PFSK-1 (cell line): ENCODE results near the gene DCLK3.

Experiments used
- FOXP2 ChIP-seq: optimal IDR thresholded peaks from 2 replicates; pipeline ENCODE3; 2011; ENCODE audit warnings: borderline replicate concordance, control low read depth, inconsistent platforms; ENCODE audit not compliant: insufficient read depth; ENCODE audit errors: extremely low read length, extremely low read depth
- POLR2AphosphoS5 ChIP-seq: IDR thresholded peaks from 2 replicates; pipeline ENCODE4 v1.6.1; 2012; ENCODE audit warnings: low read depth, mild to moderate bottlenecking, control low read depth, low read length, moderate library complexity
- REST ChIP-seq, 2 experiments: IDR thresholded peaks; 2 replicates each; pipeline versions ENCODE4 v1.6.1 to v1.8.0; 2011 to 2012; ENCODE audit warnings: low read depth in 2 of 2, low read length in 2 of 2, control low read depth in 1 of 2, inconsistent platforms in 1 of 2, mild to moderate bottlenecking in 1 of 2, moderate library complexity in 1 of 2; ENCODE audit not compliant: insufficient read depth in 1 of 2
- SIN3A ChIP-seq: IDR thresholded peaks from 2 replicates; pipeline ENCODE4 v1.6.1; 2012; ENCODE audit warnings: mild to moderate bottlenecking, low read length, moderate library complexity, borderline replicate concordance; ENCODE audit not compliant: insufficient read depth
- TAF1 ChIP-seq: IDR thresholded peaks from 2 replicates; pipeline ENCODE4 v1.6.1; 2012; ENCODE audit warnings: low read length, control low read depth, borderline replicate concordance; ENCODE audit not compliant: insufficient read depth

The DCLK3 gene

GRCh38 chr3:36777424-36778218, 13.3 kb upstream of the DCLK3 start:
- TF ChIP-seq FOXP2 = no peak
- no peak for TF ChIP-seq POLR2AphosphoS5
- TF ChIP-seq SIN3A = no peak
- TF ChIP-seq TAF1 = no peak
- TF ChIP-seq REST (IDR thresholded peaks at IDR 0.05; ENCODE audit: insufficient read depth in 1 of 2, low read depth in 2 of 2, low read length in 2 of 2) = no peak

DNA sequence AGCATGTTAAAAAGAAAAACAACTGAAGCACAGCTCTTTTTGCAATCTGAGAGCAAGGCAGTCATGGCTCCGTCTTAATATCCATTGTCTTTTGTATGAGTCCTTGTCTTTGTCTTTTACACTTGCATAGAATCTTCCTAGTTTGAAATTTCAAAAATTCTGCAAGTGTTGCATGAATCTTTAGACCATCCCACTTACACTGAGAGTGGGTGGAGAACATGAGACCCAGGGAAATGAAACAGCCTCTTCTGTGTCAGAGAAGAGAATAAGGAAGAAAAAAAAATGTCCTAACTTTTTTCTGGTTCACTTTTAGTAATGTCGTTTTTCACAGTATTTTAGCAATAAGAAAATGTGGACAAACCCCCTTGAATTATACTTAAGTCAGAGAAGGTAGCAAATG, 12.1 kb upstream of the DCLK3 start:
- TF ChIP-seq SIN3A (no peak), TAF1 (no peak)

- TF ChIP-seq FOXP2 (no peak), POLR2AphosphoS5 (no peak), TAF1 (no peak), SIN3A (no peak), REST (IDR thresholded peaks at IDR 0.05; ENCODE audit: insufficient read depth in 1 of 2, low read depth in 2 of 2, low read length in 2 of 2) (no peak)
These were observed 9.7 kb upstream of the DCLK3 start for GRCh38 chr3:36774052-36774451.

- TF ChIP-seq FOXP2 (no peak), REST (IDR thresholded peaks at IDR 0.05; ENCODE audit: insufficient read depth in 1 of 2, low read depth in 2 of 2, low read length in 2 of 2) (no peak), POLR2AphosphoS5 (no peak), TAF1 (no peak), SIN3A (no peak)
These were observed 7.6 kb upstream of the DCLK3 start for GRCh38 chr3:36771931-36772330.

DNA sequence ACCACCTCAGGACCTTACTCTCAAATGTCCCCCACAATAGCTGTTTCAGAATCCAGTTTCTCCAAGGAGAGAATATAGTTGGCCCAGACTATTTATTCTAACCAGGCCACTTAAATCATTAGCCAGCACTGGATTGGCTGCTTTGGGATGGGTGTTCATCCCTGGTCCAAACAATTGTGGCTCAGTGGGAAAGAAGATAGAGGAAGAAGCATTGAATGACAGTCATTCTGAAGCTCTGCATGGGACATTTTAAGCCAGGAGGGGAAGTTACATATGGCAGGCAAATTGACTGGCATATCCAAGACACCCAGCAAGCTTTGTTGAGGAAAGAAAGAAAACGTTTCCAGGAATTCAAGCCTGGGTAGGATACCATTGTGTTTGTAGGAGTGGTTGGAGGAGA, 5.6 kb upstream of the DCLK3 start:
- no peak for TF ChIP-seq REST (IDR thresholded peaks at IDR 0.05; ENCODE audit: insufficient read depth in 1 of 2, low read depth in 2 of 2, low read length in 2 of 2)
